Measurements from ENCODE around the gene KCNH3. TPM values are rescaled to one million over a fixed set of nuclear protein-coding genes. Genes with fewer than 3 reads are reported as not detected.

The KCNH3 gene
- total and polyA plus RNA-seq, 2 of the 8 experiments (the other 6 are each of a cell fraction or from before 2014, with no cell fraction given) = 0.24 to 0.50 TPM

GRCh38 chr12:49529414-49529813 is 9.4 kb upstream of the KCNH3 start (continued):
- TF ChIP-seq POLR2A (IDR thresholded peaks at IDR 0.05; ENCODE audit: control extremely low read depth in 1 of 2, low read depth in 2 of 2, low read length in 2 of 2) (no peak), JUND (IDR thresholded peaks at IDR 0.05; ENCODE audit: low read length) (no peak)

Measured in H1 (cell line).